HepG2 (cell line): ENCODE measurements around the gene SLAMF9. TPM values are rescaled to one million over a fixed set of nuclear protein-coding genes. Genes with fewer than 3 reads are reported as not detected.

Experiments used
- polyA plus RNA-seq, 8 experiments: library from polyadenylated mRNA; depleted of rRNA in 3 of 8; stranded (reverse) in 7 of 8; unstranded in 1 of 8; fragments of >200 nt; fragmentation: Illumina TruSeq in 4 of 8; extraction: Trizol in 4 of 8; gene quantifications; 2 replicates each; pipeline versions ENCODE4 v1.2.1 to v1.2.3, GENCODE V29; 2011 to 2016; ENCODE audit warnings: low read depth in 4 of 8, missing spikeins in 1 of 8, mixed read lengths in 1 of 8; ENCODE audit not compliant: insufficient read depth in 1 of 8
- total RNA-seq, 5 experiments: library from RNA; depleted of rRNA; stranded (reverse); fragments of >200 nt; fragmentation: Illumina TruSeq; extraction: Trizol; gene quantifications; 2 replicates each; pipeline ENCODE4 v1.2.3, GENCODE V29; 2016; ENCODE audit warnings: low read depth in 1 of 5

Gene SLAMF9
- total and polyA plus RNA-seq, 2 of the 13 experiments (the other 11 are each of a cell fraction or from before 2014, with no cell fraction given): 0.82 TPM; not detected in 1

Other genes with a start within 250 kb of the SLAMF9 start
- not detected in 2 replicates for gene CRP, start 239.6 kb downstream of the SLAMF9 start, total RNA-seq (2016; rRNA removed; fragmentation: Illumina TruSeq; extraction: Trizol)
- gene CRP, start 239.6 kb downstream of the SLAMF9 start, polyA plus RNA-seq (2011; rRNA removed): not detected in 2 replicates
- not detected in 2 replicates for gene DUSP23, start 173.3 kb downstream of the SLAMF9 start, total RNA-seq (2016; rRNA removed; fragmentation: Illumina TruSeq; extraction: Trizol)
- not detected in 2 replicates for gene DUSP23, start 173.3 kb downstream of the SLAMF9 start, polyA plus RNA-seq (2011; rRNA removed)
- not detected in 2 replicates for gene FCRL6, start 151.9 kb downstream of the SLAMF9 start, total RNA-seq (2016; rRNA removed; fragmentation: Illumina TruSeq; extraction: Trizol)
- gene FCRL6, start 151.9 kb downstream of the SLAMF9 start, polyA plus RNA-seq (2011; rRNA removed): not detected in 2 replicates
- gene SLAMF8, start 127.4 kb downstream of the SLAMF9 start, total RNA-seq (2016; rRNA removed; fragmentation: Illumina TruSeq; extraction: Trizol): not detected in 2 replicates
- not detected in 2 replicates for gene SLAMF8, start 127.4 kb downstream of the SLAMF9 start, polyA plus RNA-seq (2011; rRNA removed)
- not detected in 2 replicates for gene VSIG8, start 91.6 kb downstream of the SLAMF9 start, total RNA-seq (2016; rRNA removed; fragmentation: Illumina TruSeq; extraction: Trizol)
- not detected in 2 replicates for gene VSIG8, start 91.6 kb downstream of the SLAMF9 start, polyA plus RNA-seq (2011; rRNA removed)
- gene CFAP45, start 54.1 kb downstream of the SLAMF9 start, total RNA-seq (2016; rRNA removed; fragmentation: Illumina TruSeq; extraction: Trizol): not detected in 2 replicates
- gene CFAP45, start 54.1 kb downstream of the SLAMF9 start, polyA plus RNA-seq (2011; rRNA removed): not detected in 2 replicates
- gene TAGLN2, start 28.7 kb downstream of the SLAMF9 start, total RNA-seq (2016; rRNA removed; fragmentation: Illumina TruSeq; extraction: Trizol): 6.7 and 9.7 TPM in 2 replicates
- gene TAGLN2, start 28.7 kb downstream of the SLAMF9 start, polyA plus RNA-seq (2011; rRNA removed): 17.2 and 21.2 TPM in 2 replicates
- gene IGSF9, start 8.6 kb downstream of the SLAMF9 start, total RNA-seq (2016; rRNA removed; fragmentation: Illumina TruSeq; extraction: Trizol): not detected in 2 replicates
- gene IGSF9, start 8.6 kb downstream of the SLAMF9 start, polyA plus RNA-seq (2011; rRNA removed): 0.03 and 0.04 TPM in 2 replicates
- 2.9 and 4.6 TPM in 2 replicates for gene PIGM, start 77.8 kb upstream of the SLAMF9 start, total RNA-seq (2016; rRNA removed; fragmentation: Illumina TruSeq; extraction: Trizol)
- 3.4 TPM in 2 replicates for gene PIGM, start 77.8 kb upstream of the SLAMF9 start, polyA plus RNA-seq (2011; rRNA removed)
- gene KCNJ10, start 115.9 kb upstream of the SLAMF9 start, total RNA-seq (2016; rRNA removed; fragmentation: Illumina TruSeq; extraction: Trizol): 4.1 and 4.4 TPM in 2 replicates
- gene KCNJ10, start 115.9 kb upstream of the SLAMF9 start, polyA plus RNA-seq (2011; rRNA removed): 9.9 and 10.3 TPM in 2 replicates
- not detected in 2 replicates for gene KCNJ9, start 127.3 kb upstream of the SLAMF9 start, total RNA-seq (2016; rRNA removed; fragmentation: Illumina TruSeq; extraction: Trizol)
- gene KCNJ9, start 127.3 kb upstream of the SLAMF9 start, polyA plus RNA-seq (2011; rRNA removed): not detected in 2 replicates
- 8.0 and 24.0 TPM in 2 replicates for gene IGSF8, start 144.4 kb upstream of the SLAMF9 start, total RNA-seq (2016; rRNA removed; fragmentation: Illumina TruSeq; extraction: Trizol)
- 41.0 and 52.1 TPM in 2 replicates for gene IGSF8, start 144.4 kb upstream of the SLAMF9 start, polyA plus RNA-seq (2011; rRNA removed)
- gene ATP1A2, start 161.5 kb upstream of the SLAMF9 start, total RNA-seq (2016; rRNA removed; fragmentation: Illumina TruSeq; extraction: Trizol): not detected in 2 replicates
- gene ATP1A2, start 161.5 kb upstream of the SLAMF9 start, polyA plus RNA-seq (2011; rRNA removed): 0.16 TPM in 2 replicates
- gene ATP1A4, start 197.4 kb upstream of the SLAMF9 start, total RNA-seq (2016; rRNA removed; fragmentation: Illumina TruSeq; extraction: Trizol): not detected in 2 replicates
- gene ATP1A4, start 197.4 kb upstream of the SLAMF9 start, polyA plus RNA-seq (2011; rRNA removed): not detected in 2 replicates
- 0.20 TPM in 2 replicates for gene CASQ1, start 236.3 kb upstream of the SLAMF9 start, total RNA-seq (2016; rRNA removed; fragmentation: Illumina TruSeq; extraction: Trizol)
- 0.09 TPM in 2 replicates for gene CASQ1, start 236.3 kb upstream of the SLAMF9 start, polyA plus RNA-seq (2011; rRNA removed)